ENCODE results near the gene RGPD4.

Gene RGPD4

DNA sequence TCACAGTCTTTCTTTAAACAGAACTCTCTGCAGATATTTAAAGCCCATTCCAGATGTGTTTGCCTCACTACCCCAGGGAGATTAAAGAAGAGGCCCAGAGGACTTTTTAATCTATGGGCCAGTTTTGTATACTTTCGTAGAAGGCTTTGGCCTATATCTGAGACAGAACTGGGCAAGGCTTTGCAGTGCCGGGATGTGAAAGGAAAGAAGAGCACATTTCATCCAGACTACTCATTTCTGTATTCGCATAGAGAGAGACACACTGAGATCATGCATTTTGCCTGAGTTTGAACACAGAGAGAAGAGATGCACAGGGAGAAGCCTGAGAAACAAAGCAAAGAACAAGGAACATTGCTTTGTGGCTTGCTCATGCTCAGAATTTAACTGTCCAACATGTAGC, 104.7 kb downstream of the RGPD4 start:
- no peak for DNase-seq

DNA sequence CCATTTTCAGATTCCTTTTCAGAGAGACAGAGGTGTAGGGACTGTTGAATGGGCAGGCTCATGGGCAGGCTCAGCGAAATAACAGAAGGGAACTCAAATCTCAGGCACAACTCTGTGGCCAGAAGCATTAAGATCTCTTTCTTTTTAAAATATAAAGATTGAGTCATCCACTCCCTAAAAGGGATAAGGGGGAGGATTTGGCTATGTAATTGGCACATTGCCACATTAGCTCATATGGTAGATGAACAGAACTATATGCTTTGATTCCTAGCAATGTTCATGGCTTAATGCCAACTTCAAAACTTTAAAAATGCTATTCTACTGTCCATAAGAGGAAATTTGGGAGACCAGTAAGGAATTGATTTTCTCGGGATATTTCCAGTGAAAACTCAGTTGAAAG, 105.8 kb downstream of the RGPD4 start:
- DNase-seq: no peak

DNA sequence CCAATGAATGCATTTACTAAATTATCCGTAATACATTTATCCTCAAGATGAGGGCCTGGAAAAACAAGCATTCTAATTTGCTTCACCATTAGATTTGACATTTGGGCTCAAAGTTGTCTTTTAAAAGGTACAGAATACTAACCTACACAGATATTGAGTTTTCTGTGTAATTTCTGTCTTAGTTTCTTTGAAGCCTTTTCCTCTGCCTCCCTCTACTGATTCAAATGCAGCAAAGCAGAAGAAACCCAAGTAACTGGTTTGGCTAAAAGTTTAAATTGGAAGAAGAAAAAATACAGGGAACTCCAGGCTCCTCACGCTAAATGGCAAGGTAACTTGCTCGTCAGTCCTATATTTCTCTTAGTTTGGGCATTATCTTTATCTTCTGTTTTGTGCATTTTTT, 106.3 kb downstream of the RGPD4 start:
- no peak for DNase-seq

DNA sequence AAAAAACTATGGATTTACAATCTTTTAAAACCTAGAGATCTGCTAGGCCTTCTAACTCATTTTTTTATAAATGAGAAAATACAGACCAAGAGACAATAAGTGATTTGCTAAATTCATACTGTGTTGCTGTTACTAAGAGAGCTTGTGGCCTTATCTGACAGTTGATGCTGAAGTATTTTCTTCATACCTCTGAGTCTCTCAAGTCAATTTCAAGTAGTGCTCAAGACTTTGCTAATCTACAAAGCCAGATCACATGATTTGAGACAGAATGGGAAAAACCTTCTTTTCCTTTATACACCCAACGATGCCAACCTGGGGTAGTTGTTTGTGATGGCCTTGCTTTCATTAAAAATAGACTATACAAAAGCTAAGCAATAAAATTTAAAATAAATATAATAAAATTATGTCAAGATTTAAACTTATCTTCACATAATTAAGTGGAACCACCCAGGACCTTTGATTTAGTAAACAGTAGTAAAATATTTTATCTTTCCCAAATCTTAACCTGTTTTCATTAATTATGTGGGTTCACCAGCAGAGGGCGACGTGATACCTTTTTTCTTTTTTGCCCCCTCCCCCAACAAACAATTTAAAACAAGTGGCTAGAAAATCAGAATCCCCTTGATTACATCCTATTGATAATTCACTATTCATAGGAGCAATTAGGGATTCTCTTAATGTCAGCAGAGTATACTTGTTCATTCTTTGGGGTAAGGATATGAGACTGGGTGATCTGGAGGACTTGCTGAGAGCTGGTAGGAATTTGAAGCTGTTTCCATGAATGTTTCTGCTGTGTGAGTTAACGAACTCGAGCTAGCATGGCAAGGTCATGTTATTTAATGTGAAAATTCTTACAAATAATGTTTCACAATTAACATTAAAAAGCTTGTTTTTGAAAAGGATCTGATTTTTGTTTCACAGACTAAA, 110.0 kb downstream of the RGPD4 start:
- no peak for DNase-seq

All from NCI-H146 (cell line).